Femur (tissue), 1 donor: ENCODE results near the gene DDX19B.
"Not testable (repeated sequence)": the region's sequence is repeated elsewhere in the genome, so short reads cannot be mapped to it uniquely, and the experiment has no call there.

ENCODE experiments used
- DNase-seq: peaks from one replicate; pipeline ENCODE4 v3.0.0-alpha.2; 2017

DDX19B gene

GRCh38 chr16:70289229-70290094, 9.5 kb upstream of the DDX19B start, which contains the start of gene AARS1:
Gene AARS1 (minus strand): TSS chr16:70289506. CDS start chr16:70282763, 6,743 bp downstream.
- peak; percentile 99 for DNase-seq

GRCh38 chr16:70290949-70291519, 8.0 kb upstream of the DDX19B start:
- no peak for DNase-seq

GRCh38 chr16:70292148-70292547, 6.8 kb upstream of the DDX19B start:
- not testable (repeated sequence) for DNase-seq

GRCh38 chr16:70294385-70295025, 4.5 kb upstream of the DDX19B start:
- DNase-seq: no peak

- DNase-seq: no peak
Measured at GRCh38 chr16:70295634-70296033, 3.4 kb upstream of the DDX19B start.

- no peak for DNase-seq
Measured at GRCh38 chr16:70301121-70301520, 2.1 kb downstream of the DDX19B start.

- DNase-seq: no peak
Measured at GRCh38 chr16:70302745-70303144, 3.8 kb downstream of the DDX19B start.

- DNase-seq: no peak
Measured at GRCh38 chr16:70304892-70305448, 6.0 kb downstream of the DDX19B start.

- no peak for DNase-seq
Measured at GRCh38 chr16:70306880-70307279, 7.9 kb downstream of the DDX19B start.

- not testable (repeated sequence) for DNase-seq
Measured at GRCh38 chr16:70307726-70308125, 8.7 kb downstream of the DDX19B start.

- no peak for DNase-seq
Measured at GRCh38 chr16:70320121-70320520, 21.1 kb downstream of the DDX19B start.

- no peak for DNase-seq
Measured at GRCh38 chr16:70324998-70325747, 26.2 kb downstream of the DDX19B start.

- DNase-seq: no peak
Measured at GRCh38 chr16:70331091-70331490, 32.1 kb downstream of the DDX19B start.

- DNase-seq: no peak
Measured at GRCh38 chr16:70331588-70332358, 32.8 kb downstream of the DDX19B start.

GRCh38 chr16:70332728-70333127, 33.7 kb downstream of the DDX19B start:
- not testable (repeated sequence) for DNase-seq

- DNase-seq: no peak
Measured at GRCh38 chr16:70337814-70338213, 38.8 kb downstream of the DDX19B start.

GRCh38 chr16:70341600-70341999, 42.6 kb downstream of the DDX19B start:
- DNase-seq: no peak

- no peak for DNase-seq
Measured at GRCh38 chr16:70342016-70342415, 43.0 kb downstream of the DDX19B start.

GRCh38 chr16:70345840-70346239, 46.9 kb downstream of the DDX19B start:
- DNase-seq: no peak

GRCh38 chr16:70348991-70349390, 50.0 kb downstream of the DDX19B start:
- DNase-seq: no peak

GRCh38 chr16:70349783-70350182, 50.8 kb downstream of the DDX19B start:
- DNase-seq: no peak

- DNase-seq: no peak
Measured at GRCh38 chr16:70359552-70359951, 60.6 kb downstream of the DDX19B start.
